ENCODE measurements around the gene LRRC63.
"Not testable (repeated sequence)": the region's sequence is repeated elsewhere in the genome, so short reads cannot be mapped to it uniquely, and the experiment has no call there.

Gene LRRC63

GRCh38 chr13:46267166-46267565 lies 55.4 kb downstream of the LRRC63 start:
- DNase-seq, result no peak

DNA sequence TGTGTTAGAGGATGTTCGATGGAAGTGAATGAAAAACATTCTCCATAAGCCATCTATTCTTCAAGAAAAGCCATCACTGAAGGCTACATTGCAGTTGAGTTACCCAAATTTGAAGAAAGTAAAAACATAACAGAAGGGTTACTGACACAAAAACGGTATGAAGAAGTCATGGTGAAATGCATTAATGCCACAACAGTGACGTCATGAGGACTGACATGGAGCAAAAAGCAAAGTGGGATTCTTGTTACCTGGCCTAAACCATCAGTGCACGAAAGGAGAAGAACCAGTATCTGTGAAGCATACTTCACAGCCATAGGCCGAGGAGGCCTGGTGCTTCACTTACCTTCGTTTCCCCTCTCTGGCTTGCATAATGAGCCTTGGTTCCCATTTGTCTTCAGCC lies 58.7 kb downstream of the LRRC63 start:
- DNase-seq, result no peak

DNA sequence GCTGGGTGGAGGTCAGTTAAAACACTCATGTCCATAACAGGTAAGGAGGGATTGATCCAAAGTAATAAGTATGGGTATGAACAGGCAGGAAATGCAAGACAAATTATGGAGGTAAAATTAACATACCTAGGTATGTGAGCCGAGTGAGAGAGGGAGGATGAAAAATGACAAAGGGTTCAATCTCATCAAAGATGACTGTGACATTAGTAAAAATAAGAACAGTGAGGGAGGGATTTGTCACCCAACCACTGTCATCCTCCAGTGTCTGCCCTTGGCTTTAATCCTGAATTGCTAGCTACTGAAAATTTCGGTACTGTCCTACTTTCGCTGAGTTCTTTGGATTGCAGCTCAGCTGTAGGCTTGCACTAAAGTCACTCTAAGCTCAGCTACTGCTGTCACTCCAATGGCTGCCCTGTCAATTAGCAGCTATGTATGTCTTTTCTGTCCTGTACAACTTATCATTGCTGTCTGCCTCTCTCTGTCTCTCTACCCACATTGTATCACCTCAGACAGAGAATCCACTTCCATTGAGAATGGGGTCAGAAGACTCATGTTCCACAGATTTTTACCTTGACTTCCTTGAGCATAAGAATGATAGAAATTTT lies 62.5 kb downstream of the LRRC63 start:
- no peak for DNase-seq

GRCh38 chr13:46278474-46278873 lies 66.7 kb downstream of the LRRC63 start:
- DNase-seq, result no peak

GRCh38 chr13:46281779-46282178 lies 70.1 kb downstream of the LRRC63 start:
- no peak for DNase-seq

DNA sequence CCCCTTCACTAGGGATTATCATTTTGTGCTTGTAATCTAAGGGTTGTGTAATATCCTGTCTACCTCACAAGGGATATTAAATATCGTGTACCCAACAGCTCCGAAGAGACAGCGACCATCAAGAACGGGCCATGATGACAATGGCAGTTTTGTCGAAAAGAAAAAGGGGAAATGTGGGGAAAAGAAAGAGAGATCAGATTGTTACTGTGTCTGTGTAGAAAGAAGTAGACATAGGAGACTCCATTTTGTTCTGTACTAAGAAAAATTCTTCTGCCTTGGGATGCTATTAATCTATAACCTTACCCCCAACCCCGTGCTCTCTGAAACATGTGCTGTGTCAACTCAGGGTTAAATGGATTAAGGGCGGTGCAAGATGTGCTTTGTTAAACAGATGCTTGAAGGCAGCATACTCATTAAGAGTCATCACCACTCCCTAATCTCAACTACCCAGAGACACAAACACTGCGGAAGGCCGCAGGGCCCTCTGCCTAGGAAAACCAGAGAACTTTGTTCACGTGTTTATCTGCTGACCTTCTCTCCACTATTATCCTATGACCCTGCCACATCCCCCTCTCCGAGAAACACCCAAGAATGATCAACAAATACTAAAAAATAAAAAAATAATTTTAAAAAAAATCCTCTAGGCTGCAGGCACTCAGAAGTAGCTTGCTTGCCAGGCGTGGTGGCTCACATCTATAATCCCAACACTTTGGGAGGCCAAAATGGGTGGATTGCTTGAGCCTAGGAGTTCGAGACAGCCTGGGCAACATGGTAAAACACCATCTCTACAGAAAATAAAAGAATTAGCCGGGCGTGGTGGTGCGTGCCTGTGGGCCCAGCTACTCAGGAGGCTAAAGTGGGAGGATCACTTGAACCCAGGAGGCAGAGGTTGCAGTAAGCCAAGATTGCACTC lies 72.4 kb downstream of the LRRC63 start:
- DNase-seq, result not testable (repeated sequence)

DNA sequence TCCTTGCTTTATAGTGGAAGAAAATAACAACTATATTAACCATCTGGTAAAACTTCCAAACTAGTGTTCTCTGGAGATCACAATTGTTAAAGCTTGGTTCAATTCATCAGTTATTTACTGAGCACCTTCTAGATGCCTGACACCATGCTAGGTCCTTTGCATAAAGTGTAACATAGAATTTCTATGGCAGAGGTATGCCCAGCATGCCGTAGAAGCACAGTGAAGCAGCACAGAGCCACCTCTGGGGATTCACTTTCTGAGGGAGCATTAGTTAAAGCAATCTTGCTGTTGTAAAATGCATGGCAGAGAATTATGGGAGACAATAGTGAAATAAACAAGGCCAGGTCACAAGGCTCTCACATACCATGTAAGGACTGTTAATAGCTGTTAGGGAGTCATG lies 75.2 kb downstream of the LRRC63 start:
- DNase-seq, result no peak

GRCh38 chr13:46288570-46289259 lies 77.0 kb downstream of the LRRC63 start:
- DNase-seq, result peak; percentile 40

- no peak for DNase-seq
Observed at GRCh38 chr13:46289260-46289955, 77.7 kb downstream of the LRRC63 start.

DNA sequence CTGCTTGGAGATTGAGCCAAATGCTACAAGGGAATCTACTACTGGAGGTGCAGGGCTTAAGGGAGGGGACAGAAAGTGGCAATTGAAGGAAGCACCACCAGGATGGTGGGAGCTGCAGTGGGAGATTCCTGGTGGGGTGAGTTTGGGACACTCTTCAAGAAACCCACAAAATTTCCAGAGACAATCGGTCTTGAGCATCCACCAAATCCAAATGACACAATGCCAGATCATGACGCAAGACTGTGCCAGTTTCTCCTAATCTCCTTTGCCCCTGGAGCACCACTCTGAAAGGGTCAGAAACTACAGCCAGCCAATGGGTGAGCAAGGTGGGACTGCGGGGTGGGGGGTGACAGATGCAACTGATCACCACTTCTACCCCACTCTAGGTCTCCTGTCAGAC lies 78.7 kb downstream of the LRRC63 start:
- no peak for DNase-seq

DNA sequence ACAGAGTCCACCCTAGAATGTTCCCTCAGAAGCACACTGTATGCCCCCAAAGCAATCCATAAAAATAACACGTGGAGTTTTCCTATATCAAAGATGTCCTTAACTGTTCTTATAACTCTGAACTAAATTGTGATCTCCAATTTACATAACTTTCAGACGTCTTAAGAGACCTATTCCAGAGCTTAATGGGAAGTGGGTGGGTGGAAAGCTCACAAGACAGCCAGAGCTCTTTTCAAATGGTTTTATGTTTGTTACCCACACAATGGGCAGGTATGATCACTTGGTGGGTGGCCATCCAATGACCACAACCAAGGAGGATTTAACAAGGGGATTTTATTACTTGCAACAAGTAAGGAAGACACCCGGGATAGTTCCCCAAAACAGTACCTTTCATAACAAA lies 81.7 kb downstream of the LRRC63 start:
- no peak for DNase-seq

DNA sequence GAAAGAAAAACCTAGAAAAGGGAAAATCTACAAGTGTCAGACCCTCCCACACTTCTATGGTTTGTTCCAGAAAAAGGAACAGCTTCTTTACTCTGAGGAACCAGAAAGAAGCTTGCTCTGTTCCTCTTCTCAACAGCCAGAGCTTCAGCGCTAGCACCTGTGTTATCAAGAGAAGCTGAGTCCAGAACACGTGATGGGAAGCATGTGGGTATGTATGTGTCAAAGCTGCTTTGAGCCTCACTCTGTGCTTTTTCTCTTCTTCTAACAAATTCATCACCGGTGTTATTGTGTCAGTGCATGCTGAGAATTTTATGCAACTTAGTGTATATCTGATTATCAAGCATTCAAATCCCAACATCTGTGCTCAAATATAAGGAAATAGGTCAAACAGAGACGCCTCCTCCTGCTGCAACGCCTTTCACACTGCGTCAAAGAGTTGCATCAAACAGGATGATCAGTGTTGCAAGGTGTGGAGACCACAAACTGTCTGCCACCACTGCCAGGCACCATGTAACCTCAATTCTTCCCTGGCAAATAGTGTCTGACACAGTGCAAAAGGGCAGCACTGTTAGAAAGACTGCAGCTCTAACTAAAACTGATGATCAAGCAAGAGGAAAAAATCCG lies 83.9 kb downstream of the LRRC63 start:
- DNase-seq, result peak; percentile 27

DNA sequence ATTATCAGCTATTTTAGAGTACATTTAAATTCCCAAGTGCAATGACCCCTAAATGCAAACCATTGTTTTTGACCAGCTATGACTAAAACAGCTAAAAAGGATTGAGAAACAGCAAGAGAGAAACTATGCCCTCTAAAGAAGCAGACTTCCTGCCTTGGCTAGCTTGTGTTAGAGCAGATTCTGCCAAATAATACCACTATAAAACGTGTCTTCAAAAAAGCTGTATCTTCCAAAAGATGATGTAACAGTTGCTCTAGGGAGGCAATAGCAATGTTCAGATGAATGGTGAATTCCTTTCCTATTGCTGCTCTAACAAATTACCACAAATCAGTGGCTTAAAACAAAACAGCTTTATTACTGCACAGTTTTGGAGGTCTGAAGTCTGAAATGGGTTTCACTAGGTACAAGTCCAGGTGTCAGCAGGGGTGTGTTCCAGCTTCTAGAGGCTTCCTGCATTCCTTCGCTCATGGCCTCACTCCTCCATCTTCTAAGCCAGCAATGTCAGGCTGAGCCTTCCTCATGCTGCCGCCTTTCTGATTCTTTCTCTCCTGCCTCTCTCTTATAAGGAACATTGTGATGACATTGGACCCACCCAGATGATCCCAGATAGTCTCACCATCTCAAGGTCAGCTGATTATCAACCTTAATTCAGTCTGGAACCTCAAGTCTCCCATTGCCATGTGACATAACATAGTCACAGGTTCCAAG lies 84.5 kb downstream of the LRRC63 start:
- DNase-seq, result peak; percentile 90

DNA sequence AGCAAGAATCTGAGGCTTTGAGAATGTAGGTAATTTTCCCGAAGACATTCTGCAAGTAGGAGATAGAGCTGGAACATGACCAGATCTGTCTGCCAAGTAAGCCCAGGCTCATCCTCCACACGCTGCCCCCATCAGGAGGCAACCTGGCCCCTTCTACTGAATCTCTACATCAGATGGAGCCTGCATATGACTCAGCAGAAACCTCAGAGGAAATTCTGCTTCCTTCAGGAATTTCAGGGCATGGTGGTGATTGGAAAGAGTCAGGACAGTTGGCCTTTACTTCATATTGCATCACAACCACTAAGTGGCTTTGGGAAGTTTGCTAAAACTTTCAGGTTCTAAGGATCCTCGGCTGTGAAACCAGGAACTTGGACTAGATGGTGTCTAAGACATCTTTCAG lies 85.2 kb downstream of the LRRC63 start:
- DNase-seq, result peak; percentile 83

DNA sequence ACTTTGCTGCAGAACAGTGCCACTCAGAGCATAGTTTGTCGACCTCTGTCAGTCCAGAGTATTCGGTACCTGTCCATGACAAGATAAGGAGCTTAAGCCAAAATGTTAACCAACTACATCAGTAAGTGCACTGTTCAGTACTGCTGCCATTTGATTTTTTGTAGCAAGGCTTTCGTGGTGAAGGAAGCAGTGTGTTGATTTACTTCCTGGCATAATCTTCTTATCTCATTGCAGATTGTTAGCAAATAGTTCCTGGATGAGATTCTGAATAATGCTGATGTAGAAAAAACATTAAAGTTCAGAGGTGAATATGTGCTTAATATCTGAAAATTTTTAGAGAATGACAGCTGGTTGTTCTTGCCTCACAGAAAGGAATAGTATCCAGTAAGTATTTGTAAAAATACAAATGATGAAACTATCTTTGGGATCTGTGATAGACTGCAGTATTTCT lies 85.7 kb downstream of the LRRC63 start:
- DNase-seq, result peak; percentile 5

DNA sequence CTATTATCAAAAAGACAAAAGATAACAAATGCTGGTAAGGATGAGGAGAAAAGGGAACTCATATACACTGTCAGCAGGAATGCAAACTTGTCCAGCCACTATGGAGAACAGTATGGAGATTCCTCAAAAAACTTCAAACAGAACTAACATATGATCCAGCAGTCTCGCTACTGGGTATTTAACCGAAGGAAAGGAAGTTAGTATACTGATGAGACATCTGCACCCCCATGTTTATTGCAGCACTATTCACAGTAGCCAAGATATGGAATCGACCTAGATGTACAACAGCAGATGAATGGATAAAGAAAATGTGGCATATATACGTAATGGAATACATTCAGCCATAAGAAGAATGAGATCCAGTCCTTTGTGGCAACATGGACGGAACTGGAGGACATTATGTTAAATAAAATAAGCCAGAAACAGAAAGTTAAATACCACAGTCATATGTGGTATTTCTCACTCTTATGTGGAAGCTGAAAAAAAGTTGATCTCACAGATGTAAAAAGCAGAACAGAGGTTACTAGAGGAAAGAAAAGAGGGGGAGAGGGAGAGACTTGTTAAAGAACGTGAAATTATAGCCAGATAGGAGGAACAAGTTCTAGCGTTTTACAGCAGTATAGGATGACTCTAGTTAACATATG lies 92.1 kb downstream of the LRRC63 start:
- no peak for DNase-seq

DNA sequence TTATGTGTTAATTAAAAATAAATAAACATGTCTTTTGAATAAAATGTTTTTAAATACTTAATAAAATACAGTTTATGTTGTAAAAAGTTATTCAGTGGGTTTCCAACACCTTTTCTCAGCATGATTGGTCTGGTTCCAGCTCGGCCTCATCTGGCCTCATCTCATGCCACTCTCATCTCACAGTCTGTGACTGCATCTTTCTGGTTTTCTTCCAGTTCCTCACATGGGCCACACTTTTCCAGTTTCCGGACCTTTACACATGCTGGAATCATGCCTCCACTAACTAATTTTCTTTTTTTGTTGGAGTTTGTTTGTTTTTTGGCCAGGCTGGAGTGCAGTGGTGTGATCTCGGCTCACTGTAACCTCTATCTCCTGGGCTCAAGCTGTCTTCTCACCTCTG lies 92.8 kb downstream of the LRRC63 start:
- no peak for DNase-seq

DNA sequence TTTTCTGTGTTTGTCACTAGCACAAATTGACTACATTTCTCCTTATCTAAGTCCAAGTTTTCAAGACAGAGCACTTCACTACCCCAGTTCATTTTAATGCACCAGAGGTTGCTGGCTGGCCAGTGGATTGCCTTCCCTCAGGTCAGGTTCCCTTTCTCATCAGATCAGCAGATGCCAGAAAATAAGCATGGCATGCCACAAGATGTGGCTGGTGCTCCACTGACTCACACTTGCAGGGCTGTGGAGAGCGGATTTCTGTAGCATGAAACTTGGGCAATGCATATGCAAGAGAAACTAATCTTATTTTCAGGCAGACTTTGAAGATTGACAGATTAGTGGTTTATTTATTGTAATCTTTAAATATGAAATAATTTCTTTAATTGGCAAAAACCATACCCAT lies 95.8 kb downstream of the LRRC63 start:
- DNase-seq, result no peak

- DNase-seq, result no peak
Observed at GRCh38 chr13:46310066-46310465, 98.3 kb downstream of the LRRC63 start.

GRCh38 chr13:46311217-46311616 lies 99.5 kb downstream of the LRRC63 start:
- DNase-seq, result no peak

- no peak for DNase-seq
Observed at GRCh38 chr13:46313024-46313423, 101.3 kb downstream of the LRRC63 start.

Data from HCEC 1CT (cell line).